Head of caudate nucleus (tissue), 42 donors: ENCODE measurements around the gene IFT25.
"Not testable (repeated sequence)": the region's sequence is repeated elsewhere in the genome, so short reads cannot be mapped to it uniquely, and the experiment has no call there.

Experiments
- DNase-seq, 42 donors: peaks; one replicate each; pipeline versions ENCODE4 v3.0.0 to v3.0.0-alpha.2; 2020 to 2021; ENCODE audit warnings: mixed read lengths in 7 of 42
- intact Hi-C: fragments of 100-400 bp; cut with DNase I; formaldehyde crosslinking; loops from one replicate; pipeline ENCODE4 v1.15.0; 2022

IFT25 gene

GRCh38 chr1:53945433-53946251 is at the start of gene IFT25:
Gene IFT25, minus strand, starts transcription at chr1:53945699. Its CDS starts 5,617 bp downstream, at chr1:53940082.
- peak; percentile 94 to 100 (median 98) for DNase-seq
- intact Hi-C loops = loop anchor here (5.0 to 10.0 kb wide), 3 partner anchors 53 to 109 kb away; partner anchors contain the start of genes DIO1, NDC1, TCEANC2 and TMEM59

DNA sequence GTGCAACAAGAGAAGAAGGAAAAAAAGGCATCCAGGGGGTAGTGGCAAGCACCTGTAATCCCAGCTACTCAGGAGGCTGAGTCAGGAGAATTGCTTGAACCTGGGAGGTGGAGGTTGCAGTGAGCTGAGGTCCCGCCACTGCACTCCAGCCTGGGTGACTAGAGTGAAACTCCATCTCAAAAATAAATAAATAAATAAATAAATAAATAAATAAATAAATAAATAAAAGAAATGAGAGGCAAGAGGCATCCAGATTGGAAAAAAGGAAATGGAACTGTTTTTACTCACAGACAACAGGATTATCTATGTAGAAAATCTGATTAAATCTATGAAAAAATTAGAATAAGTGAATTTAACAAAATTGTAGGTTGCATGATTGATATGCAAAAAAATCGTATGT is 49.0 kb upstream of the IFT25 start:
- intact Hi-C loops, DNase-seq: not testable (repeated sequence)

GRCh38 chr1:53992085-53992874 is 46.8 kb upstream of the IFT25 start:
- intact Hi-C loops = no loop called here
- DNase-seq = peak in 10 of 42 donors; percentile 10 to 53 (median 20)

- DNase-seq = no peak
- intact Hi-C loops = no loop called here
These were observed 42.4 kb upstream of the IFT25 start for GRCh38 chr1:53987880-53988279.

- peak in 1 of 42 donors; percentile 6 for DNase-seq
- intact Hi-C loops = no loop called here
These were observed 41.0 kb upstream of the IFT25 start for GRCh38 chr1:53986458-53986857.

GRCh38 chr1:53984726-53985125 is 39.2 kb upstream of the IFT25 start:
- DNase-seq = no peak
- intact Hi-C loops = no loop called here

DNA sequence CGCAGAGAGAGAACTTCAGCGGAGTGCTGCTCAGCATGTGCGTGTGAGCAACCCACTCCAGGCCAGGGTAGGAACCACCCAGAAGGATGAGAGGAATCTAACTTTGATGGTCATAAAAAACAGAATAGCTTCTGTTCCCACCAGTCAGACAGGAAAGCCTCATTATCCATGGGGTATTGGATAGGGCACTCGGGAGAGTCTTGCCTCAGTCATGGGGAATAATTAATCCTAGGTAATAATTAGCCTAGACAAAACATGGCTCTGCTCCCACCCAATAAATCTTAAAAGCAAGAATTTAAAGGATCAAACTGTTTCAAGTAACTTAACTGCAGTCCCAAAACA is 37.2 kb upstream of the IFT25 start:
- intact Hi-C loops = no loop called here
- DNase-seq = no peak

DNA sequence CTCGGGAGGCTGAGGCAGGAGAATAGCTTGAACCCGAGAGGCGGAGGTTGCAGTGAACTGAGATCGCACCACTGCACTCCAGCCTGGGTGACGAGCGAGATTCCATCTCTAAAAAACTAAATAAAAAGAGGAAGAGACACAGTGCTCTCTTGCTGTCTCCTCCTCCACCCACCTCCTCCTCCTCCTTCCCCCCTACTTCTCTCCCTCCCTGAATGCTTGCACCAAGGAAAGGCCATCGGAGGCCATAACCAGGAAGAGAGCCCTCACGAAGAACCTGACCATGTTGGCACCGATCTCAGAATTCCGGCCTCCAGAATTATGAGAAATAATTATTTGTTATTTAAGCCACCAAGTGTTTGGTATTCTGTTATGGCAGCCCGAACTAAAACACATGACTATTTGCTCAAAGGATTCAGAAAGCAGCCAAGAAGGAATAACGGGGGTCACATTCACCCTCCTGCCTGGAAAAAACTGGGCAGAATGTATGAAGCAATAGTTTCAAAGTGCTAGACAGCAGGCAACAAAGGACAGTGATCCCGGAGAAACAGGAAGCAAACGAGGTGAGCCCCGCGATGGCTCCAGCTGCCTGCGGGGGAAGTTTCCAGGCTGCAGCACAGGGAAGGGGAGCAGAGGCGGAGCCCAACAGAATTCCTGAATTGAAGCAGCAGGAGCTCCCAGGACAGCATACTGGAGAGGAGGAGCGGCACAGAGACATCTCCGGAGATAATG is 36.7 kb upstream of the IFT25 start:
- intact Hi-C loops = no loop called here
- peak in 41 of 42 donors; percentile 24 to 79 (median 55) for DNase-seq

- no peak for DNase-seq
- intact Hi-C loops = no loop called here
These were observed 35.7 kb upstream of the IFT25 start for GRCh38 chr1:53981220-53981619.

- peak in 9 of 42 donors; percentile 14 to 29 (median 23) for DNase-seq
- intact Hi-C loops = no loop called here
These were observed 34.4 kb upstream of the IFT25 start for GRCh38 chr1:53979712-53980450.

GRCh38 chr1:53975861-53976260 is 30.4 kb upstream of the IFT25 start:
- intact Hi-C loops = no loop called here
- no peak for DNase-seq

GRCh38 chr1:53971718-53972117 is 26.2 kb upstream of the IFT25 start:
- no peak for DNase-seq
- intact Hi-C loops = no loop called here

GRCh38 chr1:53969323-53969722 is 23.8 kb upstream of the IFT25 start:
- intact Hi-C loops = not testable (repeated sequence)

DNA sequence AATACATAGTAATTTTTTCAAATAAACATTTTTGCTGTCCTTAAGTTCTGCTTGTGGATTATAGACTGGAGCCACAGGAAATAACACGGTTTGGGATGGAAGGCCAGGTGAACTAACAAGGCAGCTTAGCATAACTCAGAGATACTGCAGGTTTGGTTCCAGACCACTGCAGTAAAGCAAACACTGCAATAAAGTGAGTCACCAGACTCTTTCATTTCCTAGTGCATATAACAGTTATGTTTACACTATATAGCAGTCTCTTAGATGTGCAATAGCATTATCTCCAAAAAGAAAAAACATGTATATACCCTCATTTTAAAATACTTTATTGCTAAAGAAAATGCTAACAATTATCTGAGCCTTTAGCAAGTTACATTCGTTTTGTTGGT is 22.6 kb upstream of the IFT25 start:
- intact Hi-C loops = no loop called here
- no peak for DNase-seq

More at GRCh38 chr1:53969323-53969722, 23.8 kb upstream of the IFT25 start:
- DNase-seq = not testable (repeated sequence)

- intact Hi-C loops = no loop called here
- DNase-seq = no peak
These were observed 22.1 kb upstream of the IFT25 start for GRCh38 chr1:53967409-53968124.

DNA sequence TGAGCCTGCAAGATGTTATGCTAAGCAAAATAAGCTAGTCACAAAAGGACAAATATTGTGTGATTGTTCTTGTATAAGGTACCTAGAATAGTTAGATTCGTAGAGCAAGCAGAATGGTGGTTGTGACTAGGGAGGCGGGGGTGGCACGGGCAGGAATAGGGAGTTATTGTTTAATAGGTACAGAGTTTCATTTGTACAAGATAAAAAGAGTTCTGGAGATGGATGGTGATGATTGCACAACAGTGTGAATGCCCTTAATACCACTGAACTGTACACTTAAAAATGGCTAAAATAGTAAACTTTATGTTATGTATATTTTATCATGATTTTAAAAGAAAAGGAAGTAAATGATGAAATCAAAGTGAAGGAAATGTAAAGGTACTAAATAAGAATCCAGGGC is 21.3 kb upstream of the IFT25 start:
- intact Hi-C loops = no loop called here

DNA sequence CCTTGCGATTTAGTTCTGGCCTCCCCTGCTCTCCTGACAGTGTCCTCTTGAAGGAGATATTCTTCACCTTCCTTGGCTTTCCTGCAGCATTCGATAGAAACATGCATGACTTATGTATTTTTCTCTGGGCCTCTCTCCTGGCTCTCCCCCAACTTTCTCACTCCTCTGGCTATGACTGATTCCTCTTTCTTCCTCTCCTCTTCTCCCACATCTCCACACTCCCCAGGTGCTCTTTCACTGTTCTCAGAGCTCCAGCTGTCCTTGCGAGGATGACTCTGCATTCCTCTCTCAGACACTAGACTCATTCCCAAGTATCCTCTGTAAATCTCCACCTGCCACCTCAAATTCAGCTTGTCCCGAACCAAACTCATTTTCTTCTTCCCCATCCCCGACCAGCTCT is 18.6 kb upstream of the IFT25 start:
- intact Hi-C loops = no loop called here
- no peak for DNase-seq

More for the DNA sequence above, 21.3 kb upstream of the IFT25 start:
- no peak for DNase-seq

DNA sequence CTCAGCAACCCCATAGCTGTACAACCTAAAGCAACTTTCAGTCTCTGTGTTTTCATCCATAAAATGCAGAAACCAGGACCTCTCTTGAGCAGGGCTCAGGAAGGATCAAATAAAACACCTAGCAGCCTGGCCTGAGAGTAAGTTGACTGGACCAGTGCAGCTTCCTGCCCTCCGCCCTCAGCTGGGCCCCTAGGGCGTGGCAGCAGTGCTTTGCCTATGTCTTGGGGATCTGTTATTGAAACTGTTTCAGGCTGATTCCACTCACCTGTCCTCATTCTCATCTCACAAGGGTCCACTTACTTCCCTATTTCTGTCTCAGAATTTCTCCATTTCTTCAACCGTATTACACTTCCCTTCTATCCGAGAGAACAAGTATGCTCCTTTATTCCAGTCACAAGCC is 18.0 kb upstream of the IFT25 start:
- no peak for DNase-seq
- intact Hi-C loops = no loop called here
